IPS-11a (cell line): ENCODE results near the gene RAP1A.

ENCODE experiments used
- H3K4me3 ChIP-seq: one replicate; pipeline ENCODE4 v1.5.1; 2013; ENCODE audit warnings: low read depth, low read length, control low read depth

Gene RAP1A

GRCh38 chr1:111619635-111620440 lies at the start of gene RAP1A:
Gene RAP1A, plus strand, starts transcription at chr1:111619789. Its CDS starts 71,572 bp downstream, at chr1:111691361.
- H3K4me3 ChIP-seq, result peak within 1 kb of the TSS; percentile 86

GRCh38 chr1:111569913-111570312 lies 49.7 kb upstream of the RAP1A start:
- no peak overlapping the region for H3K4me3 ChIP-seq

- H3K4me3 ChIP-seq, result no peak overlapping the region
Observed at GRCh38 chr1:111570781-111571181, 48.8 kb upstream of the RAP1A start.

GRCh38 chr1:111571239-111571638 lies 48.4 kb upstream of the RAP1A start:
- no peak overlapping the region for H3K4me3 ChIP-seq

GRCh38 chr1:111571987-111572386 lies 47.6 kb upstream of the RAP1A start:
- H3K4me3 ChIP-seq, result no peak overlapping the region

- H3K4me3 ChIP-seq, result no peak overlapping the region
Observed at GRCh38 chr1:111576547-111576946, 43.0 kb upstream of the RAP1A start.

- H3K4me3 ChIP-seq, result no peak overlapping the region
Observed at GRCh38 chr1:111577814-111578213, 41.8 kb upstream of the RAP1A start.

GRCh38 chr1:111581166-111581565 lies 38.4 kb upstream of the RAP1A start:
- no peak overlapping the region for H3K4me3 ChIP-seq

GRCh38 chr1:111582016-111582415 lies 37.6 kb upstream of the RAP1A start:
- no peak overlapping the region for H3K4me3 ChIP-seq

- no peak overlapping the region for H3K4me3 ChIP-seq
Observed at GRCh38 chr1:111582644-111583618, 36.7 kb upstream of the RAP1A start.

GRCh38 chr1:111585447-111586086 lies 34.0 kb upstream of the RAP1A start:
- H3K4me3 ChIP-seq, result no peak overlapping the region

GRCh38 chr1:111586112-111586511 lies 33.5 kb upstream of the RAP1A start:
- H3K4me3 ChIP-seq, result no peak overlapping the region

- no peak overlapping the region for H3K4me3 ChIP-seq
Observed at GRCh38 chr1:111587509-111588174, 31.9 kb upstream of the RAP1A start.

- H3K4me3 ChIP-seq, result no peak overlapping the region
Observed at GRCh38 chr1:111591937-111592336, 27.7 kb upstream of the RAP1A start.

- H3K4me3 ChIP-seq, result no peak overlapping the region
Observed at GRCh38 chr1:111592389-111593361, 26.9 kb upstream of the RAP1A start.

- H3K4me3 ChIP-seq, result no peak overlapping the region
Observed at GRCh38 chr1:111593403-111594305, 25.9 kb upstream of the RAP1A start.

- no peak overlapping the region for H3K4me3 ChIP-seq
Observed at GRCh38 chr1:111594306-111594693, 25.3 kb upstream of the RAP1A start.

GRCh38 chr1:111595807-111596206 lies 23.8 kb upstream of the RAP1A start:
- H3K4me3 ChIP-seq, result no peak overlapping the region

GRCh38 chr1:111596499-111596898 lies 23.1 kb upstream of the RAP1A start:
- no peak overlapping the region for H3K4me3 ChIP-seq
